GM20000 (cell line): ENCODE measurements around the gene TDRD6.
"Not testable (repeated sequence)": the region's sequence is repeated elsewhere in the genome, so short reads cannot be mapped to it uniquely, and the experiment has no call there.

Experiments
- DNase-seq: peaks from one replicate; pipeline ENCODE4 v3.0.0; 2012; ENCODE audit warnings: low spot score
- TF ChIP-seq, protein P1 (sequence below): IDR thresholded peaks from 2 replicates; pipeline ENCODE4 v1.5.1; 2012; ENCODE audit warnings: mild to moderate bottlenecking, control low read depth; ENCODE audit errors: extremely low read depth, missing control alignments

TDRD6 gene, protein sequence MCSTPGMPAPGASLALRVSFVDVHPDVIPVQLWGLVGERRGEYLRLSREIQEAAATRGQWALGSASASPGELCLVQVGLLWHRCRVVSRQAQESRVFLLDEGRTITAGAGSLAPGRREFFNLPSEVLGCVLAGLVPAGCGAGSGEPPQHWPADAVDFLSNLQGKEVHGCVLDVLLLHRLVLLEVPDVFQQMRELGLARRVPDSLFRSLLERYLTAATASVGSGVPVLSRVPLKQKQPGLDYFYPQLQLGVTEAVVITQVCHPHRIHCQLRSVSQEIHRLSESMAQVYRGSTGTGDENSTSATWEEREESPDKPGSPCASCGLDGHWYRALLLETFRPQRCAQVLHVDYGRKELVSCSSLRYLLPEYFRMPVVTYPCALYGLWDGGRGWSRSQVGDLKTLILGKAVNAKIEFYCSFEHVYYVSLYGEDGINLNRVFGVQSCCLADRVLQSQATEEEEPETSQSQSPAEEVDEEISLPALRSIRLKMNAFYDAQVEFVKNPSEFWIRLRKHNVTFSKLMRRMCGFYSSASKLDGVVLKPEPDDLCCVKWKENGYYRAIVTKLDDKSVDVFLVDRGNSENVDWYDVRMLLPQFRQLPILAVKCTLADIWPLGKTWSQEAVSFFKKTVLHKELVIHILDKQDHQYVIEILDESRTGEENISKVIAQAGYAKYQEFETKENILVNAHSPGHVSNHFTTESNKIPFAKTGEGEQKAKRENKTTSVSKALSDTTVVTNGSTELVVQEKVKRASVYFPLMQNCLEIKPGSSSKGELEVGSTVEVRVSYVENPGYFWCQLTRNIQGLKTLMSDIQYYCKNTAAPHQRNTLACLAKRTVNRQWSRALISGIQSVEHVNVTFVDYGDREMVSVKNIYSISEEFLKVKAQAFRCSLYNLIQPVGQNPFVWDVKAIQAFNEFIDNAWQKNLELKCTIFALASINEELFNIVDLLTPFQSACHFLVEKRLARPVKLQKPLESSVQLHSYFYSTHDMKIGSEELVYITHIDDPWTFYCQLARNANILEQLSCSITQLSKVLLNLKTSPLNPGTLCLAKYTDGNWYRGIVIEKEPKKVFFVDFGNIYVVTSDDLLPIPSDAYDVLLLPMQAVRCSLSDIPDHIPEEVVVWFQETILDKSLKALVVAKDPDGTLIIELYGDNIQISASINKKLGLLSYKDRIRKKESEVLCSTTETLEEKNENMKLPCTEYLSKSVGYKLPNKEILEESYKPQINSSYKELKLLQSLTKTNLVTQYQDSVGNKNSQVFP (N-terminal part only)

DNA sequence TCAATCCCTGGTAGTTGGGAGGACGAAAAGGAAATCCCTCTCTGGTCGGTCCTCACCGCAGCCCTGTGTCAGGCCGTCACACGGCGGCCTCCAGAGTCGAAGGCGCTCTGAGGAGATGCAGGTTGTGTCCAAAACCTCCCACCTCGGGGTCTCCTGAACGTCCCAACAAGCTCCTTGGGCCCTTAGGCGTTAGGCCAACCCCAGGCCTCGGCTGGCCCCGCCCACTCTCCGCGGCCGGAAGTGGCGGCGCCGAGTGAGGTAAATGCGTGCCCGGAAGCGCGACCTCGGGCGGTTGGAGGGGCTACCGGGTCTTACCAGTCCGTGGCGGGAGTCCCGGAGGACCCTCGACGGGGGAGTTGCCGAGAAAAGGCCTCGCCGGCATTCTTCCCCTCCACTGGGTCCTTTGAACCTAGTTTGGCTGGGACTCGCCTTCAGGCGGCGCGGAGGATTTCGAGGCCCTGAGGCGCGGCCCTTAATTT lies at the start of gene TDRD6:
Gene TDRD6, plus strand, starts transcription at position 267 of the 479 bp plus-strand sequence. CDS start 244 bp downstream, outside the sequence.
- no peak for DNase-seq
- TF ChIP-seq, protein P1, sequence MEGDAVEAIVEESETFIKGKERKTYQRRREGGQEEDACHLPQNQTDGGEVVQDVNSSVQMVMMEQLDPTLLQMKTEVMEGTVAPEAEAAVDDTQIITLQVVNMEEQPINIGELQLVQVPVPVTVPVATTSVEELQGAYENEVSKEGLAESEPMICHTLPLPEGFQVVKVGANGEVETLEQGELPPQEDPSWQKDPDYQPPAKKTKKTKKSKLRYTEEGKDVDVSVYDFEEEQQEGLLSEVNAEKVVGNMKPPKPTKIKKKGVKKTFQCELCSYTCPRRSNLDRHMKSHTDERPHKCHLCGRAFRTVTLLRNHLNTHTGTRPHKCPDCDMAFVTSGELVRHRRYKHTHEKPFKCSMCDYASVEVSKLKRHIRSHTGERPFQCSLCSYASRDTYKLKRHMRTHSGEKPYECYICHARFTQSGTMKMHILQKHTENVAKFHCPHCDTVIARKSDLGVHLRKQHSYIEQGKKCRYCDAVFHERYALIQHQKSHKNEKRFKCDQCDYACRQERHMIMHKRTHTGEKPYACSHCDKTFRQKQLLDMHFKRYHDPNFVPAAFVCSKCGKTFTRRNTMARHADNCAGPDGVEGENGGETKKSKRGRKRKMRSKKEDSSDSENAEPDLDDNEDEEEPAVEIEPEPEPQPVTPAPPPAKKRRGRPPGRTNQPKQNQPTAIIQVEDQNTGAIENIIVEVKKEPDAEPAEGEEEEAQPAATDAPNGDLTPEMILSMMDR = no peak

DNA sequence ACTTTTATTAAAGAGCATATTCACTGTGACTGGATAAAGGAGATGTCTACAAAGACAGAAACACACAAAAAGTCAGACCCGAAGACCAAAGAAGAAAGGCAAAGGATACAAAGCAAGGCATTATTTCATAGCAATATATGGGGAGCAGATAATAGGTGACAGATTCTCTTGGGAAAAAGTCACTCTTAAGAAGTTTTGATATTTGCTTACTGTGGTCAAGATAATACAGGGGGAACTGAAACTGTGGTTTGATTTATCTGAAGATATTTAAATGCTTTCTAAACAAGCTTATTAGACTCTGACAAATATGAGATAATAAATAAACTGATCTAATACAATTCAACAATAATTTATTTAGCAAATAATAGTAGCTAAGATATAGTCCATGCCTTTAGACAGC lies 49.8 kb upstream of the TDRD6 start:
- DNase-seq = no peak
- TF ChIP-seq, protein P1 = no peak

DNA sequence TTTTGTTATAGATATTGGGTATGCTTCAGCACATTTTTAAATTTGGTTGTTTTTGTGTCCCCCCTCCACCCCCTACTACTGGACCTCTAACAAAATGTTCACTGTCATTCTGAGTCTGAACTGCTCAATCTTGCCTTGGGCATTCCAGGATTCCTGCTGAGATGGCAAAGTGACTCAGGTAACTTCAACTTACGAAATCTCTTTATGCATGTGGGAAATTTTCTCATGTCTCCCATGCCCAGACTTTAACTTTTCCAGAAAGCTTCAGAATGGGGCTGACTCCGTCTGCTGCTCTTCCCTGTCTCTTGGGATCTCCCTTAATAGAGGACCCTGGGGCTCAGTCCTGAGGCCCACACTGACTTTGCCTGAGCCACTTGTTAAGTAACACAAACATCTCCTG lies 49.0 kb upstream of the TDRD6 start:
- TF ChIP-seq, protein P1 = no peak
- DNase-seq = no peak

DNA sequence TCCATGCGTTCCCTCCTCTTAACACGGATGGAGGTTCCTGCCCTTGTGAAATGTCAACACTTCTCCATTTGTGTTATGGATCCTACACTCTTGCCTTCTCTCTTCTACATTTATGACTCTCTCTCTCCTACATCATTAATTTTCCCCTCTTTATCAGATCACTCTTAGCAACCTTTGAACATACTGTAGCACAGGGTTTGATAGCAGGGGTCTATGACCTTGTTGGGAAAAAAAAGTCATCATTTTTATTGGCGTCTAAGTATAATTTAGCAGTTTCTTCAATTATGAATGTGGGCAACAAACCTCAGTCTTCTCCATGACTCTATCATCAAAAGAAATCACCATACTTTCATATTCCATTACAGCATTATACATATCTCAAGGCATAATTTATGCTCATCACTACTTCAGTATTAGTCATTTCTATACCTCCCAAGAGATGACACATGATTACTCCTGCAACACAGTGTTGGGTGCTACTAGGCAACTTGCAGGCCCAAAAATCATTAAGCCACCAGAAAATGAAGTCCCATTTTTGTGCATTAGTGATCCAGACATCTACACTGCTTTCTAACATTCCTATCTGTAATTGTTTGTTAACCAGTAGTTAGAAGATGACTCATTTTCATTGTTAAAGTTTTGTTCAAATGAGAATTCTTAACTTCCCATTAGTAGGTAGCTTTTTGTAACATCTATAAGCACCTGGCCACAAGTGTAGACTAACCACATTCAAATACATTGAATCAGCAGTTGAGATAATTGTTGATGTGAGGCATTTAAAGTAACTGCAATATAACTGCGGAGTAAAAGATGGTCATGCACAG lies 44.5 kb upstream of the TDRD6 start:
- TF ChIP-seq, protein P1 = no peak
- no peak for DNase-seq

DNA sequence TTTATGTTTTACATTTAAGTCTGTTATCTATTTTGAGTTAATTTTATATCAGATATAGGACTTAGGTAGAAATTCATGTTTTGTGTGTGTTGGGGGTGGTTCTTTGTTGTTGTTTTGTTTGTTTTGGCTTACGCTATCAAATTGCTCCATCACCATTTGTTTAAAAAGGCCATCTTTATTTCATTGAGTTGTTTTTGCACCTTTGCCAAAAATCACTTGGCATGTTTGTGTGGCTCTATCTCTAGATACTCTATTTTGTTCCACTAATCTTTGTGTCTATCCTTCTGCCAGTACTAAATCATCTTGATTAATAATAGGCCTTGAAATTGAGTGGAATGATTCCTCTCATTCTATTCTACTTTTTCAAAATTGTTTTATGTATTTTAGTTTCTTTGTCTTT lies 42.4 kb upstream of the TDRD6 start:
- TF ChIP-seq, protein P1 = no peak
- no peak for DNase-seq

DNA sequence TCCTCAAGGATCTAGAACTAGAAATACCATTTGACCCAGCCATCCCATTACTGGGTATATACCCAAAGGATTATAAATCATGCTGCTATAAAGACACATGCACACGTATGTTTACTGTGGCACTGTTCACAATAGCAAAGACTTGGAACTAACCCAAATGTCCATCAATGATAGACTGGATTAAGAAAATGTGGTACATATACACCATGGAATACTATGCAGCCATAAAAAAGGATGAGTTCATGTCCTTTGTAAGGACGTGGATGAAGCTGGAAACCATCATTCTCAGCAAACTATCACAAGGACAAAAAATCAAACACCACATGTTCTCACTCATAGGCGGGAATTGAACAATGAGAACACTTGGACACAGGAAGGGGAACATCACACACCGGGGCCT lies 39.6 kb upstream of the TDRD6 start:
- DNase-seq = not testable (repeated sequence)

DNA sequence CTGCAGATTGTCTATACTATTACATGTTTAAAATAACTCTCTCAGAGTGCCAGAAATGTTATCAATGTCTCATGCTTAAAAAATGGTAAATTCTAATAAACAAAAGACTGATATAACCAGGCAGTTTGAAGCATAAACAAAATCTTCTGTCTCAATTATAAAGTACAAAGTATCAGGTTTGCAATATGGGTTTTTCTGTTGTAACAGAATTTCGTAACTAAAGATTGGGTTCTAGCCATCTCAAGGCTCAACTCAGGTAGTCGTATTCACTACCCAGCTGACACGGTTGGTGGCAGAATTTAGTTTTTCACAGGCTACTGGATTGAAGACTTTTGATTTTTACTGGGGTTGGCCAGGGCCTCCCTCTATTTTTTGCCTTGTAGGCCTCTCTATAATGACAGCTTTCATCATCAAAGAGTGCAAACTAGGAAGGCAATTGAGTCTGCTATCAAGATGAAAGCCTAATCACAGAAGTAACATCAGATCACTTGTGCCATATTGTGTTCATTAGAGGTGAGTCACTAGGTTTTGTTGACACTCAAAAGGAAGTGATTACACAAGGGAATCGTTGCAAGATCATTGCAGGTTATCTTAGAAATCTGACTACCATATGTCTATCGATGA lies 38.7 kb upstream of the TDRD6 start:
- no peak for DNase-seq
- TF ChIP-seq, protein P1 = no peak
